GM19463 (cell line): ENCODE measurements around the gene FPGS.

ENCODE experiments used
- ATAC-seq: cut with Tn5 transposase; IDR thresholded peaks from one replicate; pipeline ENCODE4 v1.9.1; 2021; ENCODE audit warnings: mild to moderate bottlenecking, moderate library complexity; ENCODE audit not compliant: unreplicated experiment

FPGS gene

DNA sequence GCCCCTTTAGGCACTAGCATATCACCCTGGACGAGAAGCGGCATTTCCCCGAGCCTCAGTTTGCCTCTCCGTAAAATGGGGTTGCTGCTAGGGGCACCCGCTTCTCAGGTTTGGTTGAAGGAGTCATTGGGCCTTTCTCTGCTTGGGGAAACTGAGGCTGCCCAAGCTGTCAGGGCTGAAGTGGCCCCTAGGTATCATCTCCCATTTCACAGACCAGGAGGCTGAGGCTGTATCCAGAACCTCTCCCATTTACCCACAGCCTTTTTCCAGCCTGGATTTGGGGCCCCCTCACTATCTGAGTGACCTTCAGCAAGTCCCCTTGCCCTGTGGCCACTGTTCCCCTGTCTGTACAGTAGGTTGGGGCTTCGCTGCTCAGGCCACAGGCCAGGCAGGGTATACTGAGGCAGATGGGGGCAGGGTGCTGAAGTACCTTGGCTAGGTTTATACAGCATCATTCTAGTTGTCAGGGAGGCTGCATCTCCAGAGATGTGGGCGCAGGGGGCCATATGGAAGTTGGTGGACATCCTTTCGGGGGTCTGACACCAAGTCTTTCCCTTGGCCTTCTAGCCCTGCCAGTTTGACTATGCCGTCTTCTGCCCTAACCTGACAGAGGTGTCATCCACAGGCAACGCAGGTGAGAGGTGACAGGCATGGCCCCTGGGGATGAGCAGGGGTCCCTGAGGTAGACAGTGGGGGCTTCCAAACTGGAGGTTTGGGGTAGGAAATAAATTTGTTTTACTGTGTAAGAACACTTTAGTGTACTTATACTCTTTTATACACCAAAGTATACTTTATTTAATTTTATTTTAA, 7.9 kb downstream of the FPGS start:
- ATAC-seq, result no peak

DNA sequence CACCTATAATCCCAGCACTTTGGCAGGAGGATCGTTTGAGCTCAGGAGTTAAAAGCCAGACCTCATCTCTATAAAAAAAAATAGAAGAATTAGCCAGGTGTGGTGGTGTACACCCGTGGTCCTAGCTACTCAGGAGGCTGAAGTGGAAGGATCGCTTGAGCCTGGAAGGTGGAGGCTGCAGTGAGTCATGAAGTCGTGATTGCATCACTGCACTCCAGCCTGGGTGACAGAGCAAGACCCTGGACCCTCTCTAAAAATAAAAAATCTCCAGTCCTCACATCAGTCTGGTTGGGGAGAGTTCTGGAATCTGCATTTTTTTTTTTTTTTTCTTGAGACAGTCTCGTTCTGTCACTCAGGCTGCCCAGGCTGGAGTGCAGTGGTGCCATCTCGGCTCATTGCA, 9.3 kb downstream of the FPGS start:
- ATAC-seq, result no peak

DNA sequence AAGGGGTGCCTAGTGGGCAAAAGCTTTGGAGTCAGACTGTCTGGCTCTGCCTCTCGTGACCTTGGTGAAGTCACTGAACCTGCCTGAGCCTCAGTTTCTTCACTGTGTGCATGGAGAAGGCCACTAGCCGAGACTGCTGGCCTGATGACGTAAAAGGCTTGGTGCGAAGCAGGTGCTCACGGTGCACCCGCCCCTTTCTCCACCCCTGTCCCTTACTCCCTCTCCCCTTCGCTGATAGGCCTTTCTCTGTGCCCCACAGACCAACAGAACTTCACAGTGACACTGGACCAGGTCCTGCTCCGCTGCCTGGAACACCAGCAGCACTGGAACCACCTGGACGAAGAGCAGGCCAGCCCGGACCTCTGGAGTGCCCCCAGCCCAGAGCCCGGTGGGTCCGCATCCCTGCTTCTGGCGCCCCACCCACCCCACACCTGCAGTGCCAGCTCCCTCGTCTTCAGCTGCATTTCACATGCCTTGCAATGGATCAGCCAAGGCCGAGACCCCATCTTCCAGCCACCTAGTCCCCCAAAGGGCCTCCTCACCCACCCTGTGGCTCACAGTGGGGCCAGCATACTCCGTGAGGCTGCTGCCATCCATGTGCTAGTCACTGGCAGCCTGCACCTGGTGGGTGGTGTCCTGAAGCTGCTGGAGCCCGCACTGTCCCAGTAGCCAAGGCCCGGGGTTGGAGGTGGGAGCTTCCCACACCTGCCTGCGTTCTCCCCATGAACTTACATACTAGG, 10.4 kb downstream of the FPGS start:
- no peak for ATAC-seq

DNA sequence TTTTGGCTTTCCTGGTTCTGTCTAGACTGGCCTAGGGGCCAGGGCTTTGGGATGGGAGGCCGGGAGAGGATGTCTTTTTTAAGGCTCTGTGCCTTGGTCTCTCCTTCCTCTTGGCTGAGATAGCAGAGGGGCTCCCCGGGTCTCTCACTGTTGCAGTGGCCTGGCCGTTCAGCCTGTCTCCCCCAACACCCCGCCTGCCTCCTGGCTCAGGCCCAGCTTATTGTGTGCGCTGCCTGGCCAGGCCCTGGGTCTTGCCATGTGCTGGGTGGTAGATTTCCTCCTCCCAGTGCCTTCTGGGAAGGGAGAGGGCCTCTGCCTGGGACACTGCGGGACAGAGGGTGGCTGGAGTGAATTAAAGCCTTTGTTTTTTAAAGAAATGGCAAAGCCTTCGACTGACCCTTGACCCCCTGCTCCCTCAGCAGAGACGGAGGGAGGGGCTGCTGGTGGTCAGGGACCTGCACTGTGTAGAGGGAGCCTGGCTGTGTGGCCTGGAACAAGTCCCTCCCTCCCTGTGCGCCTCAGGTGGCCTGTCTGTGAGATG, 11.1 kb downstream of the FPGS start:
- ATAC-seq, result no peak

DNA sequence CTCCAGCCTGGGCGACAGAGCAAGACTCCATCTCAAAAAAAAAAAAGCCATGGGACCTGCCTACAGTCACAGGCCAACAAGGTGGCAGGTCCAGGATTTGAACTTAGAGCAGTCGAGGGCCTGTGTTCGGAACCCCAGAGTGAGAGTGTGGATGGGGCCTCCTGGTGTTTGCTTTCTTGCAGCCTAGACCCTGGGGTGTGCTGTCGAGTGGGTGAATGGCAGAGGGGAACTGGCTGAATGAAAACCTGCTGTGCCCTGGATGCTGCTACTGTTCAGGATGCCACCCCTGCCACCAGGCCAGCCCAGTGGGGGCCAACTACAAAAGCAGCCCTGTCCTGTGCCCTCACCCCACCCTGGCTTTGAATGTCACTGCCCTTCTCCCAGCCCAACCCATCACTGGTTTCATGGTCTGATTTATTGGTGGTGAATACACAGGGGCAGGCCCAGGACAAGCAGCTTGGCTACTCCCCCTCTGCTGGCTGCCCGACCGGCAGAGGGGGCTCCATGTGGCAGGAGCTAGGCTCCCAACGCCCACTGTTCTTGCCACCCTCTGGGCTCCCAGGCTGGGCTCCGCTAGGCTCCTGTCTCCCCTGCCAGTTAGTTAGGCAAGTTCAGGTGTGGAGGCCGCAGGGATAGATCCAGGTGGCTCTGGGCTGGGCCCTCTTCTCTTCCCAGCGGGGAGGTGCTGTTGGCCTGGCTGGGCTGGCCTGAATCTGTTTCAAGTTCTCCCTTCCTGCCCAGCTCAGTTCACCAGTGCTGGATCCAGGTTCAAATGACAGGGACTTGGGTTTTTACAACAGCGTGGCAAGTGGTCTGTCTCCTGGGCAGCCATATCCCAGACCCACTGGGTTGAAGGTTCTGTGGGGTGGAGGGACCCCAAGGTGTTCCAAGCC, 12.2 kb downstream of the FPGS start:
- ATAC-seq, result no peak

DNA sequence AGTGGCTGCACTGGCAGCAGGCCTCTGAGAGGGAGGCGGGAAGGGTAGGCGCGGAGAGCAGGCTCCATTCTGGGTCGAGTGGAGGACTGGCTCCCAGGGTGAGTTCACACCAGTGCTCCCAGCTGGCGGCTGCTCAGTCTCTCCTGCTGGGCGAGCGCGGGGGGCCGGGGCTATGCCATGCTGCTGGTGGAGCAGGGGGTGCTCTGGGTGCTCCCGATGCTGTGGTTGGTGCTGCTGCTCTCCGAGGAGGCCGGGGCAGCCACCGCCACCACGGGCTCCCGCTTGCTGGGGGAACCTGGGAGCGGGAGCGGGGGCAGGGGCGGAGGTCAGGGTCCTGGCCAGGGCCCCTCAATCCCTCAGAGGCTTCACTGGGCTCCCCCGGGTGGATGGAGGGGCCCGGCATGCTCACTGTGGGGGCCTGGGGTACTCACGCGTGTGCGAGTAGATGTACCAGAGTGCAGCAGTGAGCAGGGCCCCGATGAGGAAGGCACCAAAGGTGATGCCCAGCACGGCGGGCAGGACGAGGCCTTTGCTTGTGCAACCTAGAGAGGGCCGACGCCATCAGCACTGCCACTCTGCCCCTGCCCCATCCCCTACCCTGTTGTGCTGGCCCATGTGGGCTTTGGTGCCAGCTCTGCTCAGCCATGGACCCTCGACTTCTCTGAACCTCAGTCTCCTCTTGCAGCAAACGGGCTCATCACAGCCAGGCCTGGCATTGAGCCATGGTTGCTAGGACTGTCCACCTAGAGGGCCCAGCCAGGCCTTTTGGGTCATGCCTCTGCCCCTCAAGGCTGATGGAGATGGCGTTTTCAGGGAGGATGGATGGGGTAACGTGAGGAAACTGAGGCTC, 13.1 kb downstream of the FPGS start:
- no peak for ATAC-seq

DNA sequence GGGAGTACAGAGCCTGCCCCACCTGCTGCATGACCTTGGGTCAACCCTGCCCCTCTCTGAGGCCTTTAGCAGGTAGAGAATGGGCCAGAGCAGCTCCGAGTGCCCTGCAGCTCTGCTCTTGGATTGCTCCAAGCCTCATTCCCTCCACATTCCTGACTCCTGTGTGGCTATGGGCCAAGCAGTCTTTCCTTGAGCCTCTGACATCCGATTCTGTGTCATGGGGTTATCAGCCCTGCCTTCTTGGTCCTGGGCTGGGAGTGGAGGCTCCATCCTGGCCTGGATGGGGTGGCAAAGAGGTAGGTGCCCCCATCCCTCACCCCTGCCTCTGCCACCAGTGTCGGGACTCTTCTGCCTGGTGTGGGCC, 13.7 kb downstream of the FPGS start:
- no peak for ATAC-seq

DNA sequence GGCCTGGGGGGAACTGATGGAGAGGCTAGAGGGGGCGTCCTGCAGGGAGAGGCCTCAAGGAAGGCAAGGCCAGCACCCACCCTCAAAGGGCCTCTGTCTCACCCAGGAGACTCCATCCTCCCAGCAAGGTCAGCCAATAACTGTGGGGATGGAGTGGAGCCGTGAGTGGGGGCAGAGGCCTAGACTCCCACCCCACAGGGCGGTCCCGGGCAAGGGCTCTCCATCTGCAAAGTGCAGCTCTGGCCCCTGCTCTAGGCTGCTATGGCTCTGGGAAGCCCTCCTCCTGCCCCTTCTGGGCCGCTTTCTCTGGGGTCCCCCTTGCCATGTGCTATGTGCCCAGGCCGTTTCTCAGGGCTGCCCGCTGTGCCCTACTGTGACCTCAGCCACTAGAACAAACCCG, 14.0 kb downstream of the FPGS start:
- ATAC-seq, result no peak

DNA sequence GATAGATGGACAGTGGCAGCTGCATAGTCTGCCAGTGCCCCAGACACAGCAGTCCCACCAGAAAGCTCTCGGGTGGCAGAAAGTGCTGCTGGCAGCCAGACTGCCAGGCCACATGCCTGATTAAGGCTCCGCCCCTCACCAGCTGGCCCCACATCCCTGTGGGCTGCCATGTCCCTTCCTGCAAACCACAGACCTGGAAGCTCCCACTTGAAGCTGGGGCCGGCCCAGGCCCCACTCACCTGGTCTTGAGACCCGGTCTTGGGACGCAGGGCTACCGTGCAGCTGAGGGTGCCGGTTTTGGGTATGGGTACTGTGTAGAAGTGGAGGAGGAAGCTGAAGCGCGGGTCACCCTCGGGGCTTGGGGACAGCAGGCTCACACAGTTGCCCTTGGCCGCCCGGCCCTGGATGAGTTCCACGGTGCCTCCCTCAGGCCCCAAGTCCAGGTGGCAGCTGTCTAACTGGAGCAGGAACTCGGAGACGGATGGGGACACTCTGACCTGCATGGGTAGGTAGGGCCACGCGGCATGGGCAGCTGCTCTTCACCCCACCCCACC, 15.3 kb downstream of the FPGS start:
- no peak for ATAC-seq

DNA sequence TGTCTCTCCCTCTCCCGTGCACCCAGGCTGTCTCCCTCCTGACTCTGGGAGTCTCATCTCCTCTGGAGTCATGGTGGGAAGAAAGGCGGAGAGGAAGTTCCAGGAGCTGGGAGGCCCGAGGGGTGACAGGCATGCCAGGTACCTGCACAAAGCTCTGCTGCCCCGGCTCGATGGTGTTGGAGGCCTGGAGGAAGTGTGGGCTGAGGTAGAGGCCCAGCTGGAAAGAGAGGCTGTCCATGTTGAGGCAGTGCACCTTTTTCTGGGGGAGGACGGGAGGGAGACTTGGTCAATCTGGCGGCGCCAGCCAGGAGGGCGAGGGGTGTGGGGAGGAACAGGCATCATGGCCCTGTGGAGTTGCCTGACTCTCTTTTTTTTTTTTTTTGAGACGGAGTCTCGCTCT, 15.9 kb downstream of the FPGS start:
- ATAC-seq, result no peak

DNA sequence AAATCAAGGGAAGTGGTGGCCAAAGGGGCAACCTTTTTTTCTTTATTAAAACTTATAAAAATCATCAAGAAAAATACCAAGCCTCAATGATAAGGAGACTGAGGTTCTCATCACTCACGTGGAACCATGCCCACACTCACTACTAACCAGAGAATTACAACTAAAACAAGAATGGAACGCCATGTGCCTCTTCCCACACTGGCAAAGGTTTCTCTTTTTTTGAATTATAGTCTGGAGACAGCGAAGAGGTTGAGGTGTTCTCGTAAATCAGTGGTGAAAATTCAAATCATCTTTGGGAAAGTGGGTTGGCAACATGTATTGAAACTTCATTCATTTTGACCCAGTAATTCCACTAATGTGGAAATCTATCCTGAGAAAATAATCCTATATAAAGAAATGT, 19.4 kb downstream of the FPGS start:
- no peak for ATAC-seq

DNA sequence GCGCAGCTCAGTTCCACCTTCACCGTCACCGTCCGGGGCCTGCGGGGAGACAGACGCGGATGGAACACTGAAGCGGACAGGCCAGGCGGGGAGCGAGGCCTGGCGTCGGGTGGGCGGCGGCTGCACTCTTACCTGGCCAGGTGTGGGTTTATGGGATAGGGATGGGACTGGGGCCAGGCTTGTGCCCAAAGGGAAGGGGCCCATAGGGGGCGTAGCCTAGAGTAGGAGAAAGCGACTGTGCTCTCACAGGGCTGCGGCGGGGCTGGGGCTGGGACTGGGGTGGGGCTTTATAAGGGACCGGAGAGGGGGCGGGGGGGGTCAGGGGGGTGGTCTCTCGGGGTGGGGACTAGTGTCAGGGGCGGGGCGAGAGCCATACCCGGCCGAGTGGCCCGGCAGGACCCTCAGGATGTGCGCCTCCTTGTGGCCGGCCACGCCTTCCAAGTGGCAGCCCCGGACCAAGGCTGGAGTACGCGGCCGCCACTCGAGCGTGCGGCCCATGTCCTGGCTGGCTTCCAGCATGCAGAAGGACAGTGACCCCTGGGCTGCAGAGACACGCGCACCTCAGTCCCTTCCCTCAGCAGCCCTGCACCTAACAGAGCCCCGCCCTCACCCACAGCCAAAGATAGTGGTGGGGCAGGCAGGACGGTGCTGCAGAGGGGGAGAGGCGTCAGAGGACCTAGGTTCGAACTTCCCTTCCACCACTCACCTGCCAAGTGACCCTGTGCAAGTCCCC, 22.8 kb downstream of the FPGS start:
- ATAC-seq, result no peak

DNA sequence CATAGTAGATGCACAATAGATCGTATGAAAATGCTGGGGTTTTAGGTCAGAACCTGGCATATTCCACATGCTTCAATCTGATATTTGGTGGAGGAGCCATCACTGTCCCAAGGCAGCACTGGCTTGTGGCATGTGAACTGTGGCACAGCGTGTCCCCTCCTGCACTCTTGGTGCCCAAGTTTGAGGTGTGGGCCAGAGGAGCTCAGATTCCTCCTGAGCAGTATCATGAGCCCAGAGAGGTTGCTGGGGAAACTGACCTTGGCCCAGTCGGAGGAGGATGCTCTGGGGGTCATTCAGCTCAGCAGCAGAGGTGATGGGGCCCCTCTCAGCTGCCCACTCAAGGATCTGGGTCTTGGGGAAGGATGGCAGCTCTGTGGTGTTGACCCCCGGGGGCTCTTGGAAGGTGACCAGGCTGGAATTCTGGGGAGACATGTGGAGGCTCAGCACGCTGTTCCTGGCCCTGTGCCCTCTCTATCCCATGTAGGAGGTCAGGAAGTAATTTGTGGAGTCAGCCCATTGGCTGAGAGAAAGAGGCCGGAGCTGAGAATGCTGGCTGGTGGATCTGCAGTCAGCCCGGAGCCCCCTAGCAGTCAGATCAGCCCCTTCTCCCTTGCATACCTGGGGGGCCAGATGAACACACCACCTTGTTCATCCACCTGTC, 23.7 kb downstream of the FPGS start:
- no peak for ATAC-seq

DNA sequence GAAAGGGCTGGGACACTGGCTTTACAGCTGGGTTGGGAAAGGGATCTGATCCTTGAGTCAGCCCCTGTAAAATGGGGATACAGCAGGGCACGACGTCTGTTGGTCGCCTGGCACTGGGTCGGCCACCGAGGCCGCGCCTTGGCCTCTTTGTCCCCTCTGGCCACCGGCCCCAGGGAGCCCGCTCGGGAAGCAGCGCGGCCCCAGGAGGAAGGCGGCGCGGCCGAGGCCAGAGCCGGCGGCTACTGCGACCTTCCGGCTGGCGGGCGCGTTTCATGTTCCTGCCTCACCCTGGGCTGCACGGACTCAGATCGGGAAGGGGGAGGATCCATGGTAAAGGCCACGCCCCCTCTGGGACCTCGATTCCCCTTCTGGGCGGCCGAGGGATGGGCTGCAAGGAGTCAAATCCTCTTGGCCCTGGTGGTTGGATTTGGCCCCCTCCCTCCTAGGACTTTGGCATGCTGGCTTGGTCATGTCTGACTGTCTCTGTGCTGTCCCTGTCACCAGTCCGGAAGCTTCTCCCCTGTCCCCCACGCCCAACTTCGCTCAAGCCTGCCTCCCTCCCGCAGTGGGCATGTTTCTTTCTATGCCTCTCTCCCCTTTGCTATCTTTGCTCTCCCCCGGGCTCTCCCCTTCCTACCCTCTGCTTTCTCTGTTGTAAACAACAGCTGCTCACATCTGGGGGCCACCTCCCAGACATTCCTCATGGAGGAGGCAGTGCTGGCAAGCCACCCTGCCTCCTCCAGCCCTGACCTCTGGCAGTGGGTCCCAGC, 25.8 kb downstream of the FPGS start:
- ATAC-seq, result no peak

DNA sequence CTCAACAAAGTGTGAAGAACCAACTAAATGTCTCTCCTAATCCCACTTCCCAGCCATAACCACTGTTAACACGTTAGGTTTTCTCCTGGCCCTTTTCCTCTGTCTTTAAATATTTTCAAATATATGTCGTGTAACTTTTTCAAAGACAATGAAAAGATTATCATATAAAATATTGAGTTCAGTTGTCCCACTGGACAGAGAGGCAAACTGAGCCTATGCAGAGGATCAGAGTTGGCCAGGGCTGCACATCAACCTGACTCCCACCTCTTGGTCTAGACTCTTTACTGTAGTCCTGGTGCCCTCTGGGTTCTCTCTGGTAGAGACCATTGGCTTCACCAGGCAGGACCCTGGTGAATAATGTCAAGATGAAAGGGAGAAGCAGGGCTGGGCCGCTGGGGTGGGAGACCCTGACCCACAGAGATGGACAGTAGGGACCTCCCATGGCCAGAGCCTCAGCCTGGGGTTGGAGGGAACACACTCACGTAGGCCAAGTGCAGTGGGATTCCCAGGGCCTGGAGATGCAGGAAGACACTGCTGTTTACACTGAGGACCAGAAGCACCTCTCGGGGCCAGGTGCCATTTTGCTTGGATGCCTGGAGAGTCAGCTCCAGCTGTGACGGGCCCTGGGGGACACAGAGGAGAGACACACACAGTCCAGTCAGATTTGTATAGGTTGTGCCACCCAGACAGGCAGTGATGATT, 26.7 kb downstream of the FPGS start:
- ATAC-seq, result no peak

DNA sequence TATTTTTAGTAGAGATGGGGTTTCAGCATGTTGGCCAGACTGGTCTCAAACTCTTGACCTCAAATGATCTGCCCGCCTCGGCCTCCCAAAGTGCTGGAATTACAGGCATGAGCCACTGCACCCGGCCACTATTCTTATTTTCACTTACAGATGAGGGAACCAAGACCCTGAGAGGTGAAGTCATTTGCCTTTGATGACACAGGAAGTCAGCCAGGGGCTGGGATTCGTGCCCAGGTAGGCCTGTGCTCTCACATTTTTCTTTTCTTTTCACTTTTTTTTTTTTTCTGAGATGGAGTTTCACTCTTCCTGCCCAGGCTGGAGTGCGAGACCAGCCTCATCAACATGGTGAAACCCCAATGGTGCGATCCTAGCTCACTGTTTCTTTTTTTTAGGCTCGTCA, 29.6 kb downstream of the FPGS start:
- no peak for ATAC-seq

DNA sequence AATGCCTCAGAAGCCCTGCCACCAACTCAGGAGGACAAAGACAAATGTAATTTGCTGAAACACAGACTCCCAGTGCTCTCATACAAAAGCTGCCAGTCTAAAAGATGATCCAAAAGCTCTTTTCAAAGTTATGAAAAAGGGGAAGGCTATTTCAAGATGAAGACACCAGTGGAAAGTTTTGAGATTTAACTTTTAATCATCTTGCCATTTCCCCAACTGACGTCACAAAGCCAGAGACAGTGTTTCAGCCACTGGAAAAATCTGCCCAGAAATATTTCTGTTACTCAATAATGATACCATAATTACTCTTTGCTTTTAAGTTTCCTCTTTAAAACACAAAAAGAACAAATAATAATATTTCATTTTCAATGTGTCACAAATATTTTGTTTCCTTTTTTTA, 30.9 kb downstream of the FPGS start:
- no peak for ATAC-seq
